ENCODE data around the gene FUNDC2.
"Not testable (repeated sequence)": the region's sequence is repeated elsewhere in the genome, so short reads cannot be mapped to it uniquely, and the experiment has no call there.

FUNDC2 gene, protein sequence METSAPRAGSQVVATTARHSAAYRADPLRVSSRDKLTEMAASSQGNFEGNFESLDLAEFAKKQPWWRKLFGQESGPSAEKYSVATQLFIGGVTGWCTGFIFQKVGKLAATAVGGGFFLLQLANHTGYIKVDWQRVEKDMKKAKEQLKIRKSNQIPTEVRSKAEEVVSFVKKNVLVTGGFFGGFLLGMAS

DNA sequence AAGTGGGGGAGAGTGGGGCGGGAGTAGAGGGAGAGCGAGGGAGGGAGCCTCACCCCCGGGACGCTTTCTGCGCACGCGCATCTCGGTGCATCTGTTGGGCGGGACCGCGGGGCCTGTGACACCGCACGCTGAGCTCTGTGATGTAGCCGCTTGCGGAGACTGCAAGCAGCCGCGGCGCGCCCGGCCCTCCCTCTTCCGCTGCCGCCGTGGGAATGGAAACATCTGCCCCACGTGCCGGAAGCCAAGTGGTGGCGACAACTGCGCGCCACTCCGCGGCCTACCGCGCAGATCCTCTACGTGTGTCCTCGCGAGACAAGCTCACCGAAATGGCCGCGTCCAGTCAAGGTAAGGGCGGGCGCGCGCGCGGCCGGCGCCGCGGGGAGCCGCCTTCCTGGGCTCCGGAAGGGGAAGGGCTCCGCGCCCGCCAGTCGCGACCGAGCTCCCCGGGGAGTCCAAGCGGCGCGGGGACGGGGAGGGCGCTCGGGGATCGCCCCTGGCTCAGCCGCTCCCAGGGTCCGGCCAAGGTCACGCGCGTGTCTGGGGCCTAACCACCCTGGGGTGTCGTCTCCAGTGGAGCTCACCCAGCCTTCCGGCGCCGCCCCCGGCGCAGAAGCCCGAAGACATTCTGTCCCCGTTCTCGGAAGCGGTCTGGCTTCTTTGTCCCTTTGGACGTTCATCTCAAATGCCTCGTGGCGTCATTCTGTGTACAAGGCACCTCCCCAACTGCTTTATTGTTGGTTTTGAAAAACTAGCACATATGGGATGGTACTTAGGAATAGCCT, at the start of gene FUNDC2:
Gene FUNDC2 (plus strand): TSS at position 118 of the 782 bp plus-strand sequence. CDS start 95 bp downstream, at position 213.
- DNase-seq = peak; percentile 79 to 82

DNA sequence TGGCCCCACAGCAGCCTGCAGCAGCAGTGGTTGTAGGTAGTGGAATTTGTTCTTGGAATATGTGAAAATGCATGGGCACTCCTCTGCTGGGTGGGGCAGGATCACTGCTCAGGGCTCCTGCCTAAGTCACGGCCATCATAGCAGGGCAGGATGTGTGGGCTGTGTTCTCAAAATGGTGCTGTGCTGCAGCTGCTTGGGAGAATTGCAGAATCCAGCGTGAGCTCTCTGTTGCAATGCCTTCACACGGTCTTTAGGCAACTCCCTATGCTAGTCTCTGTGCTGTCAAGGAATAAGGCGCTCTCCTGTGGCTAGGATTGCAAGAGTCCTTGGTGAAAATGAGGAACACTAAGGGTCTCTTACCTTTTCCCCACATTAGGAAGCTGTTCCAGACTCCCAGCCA, 47.0 kb upstream of the FUNDC2 start:
- no peak for DNase-seq

DNA sequence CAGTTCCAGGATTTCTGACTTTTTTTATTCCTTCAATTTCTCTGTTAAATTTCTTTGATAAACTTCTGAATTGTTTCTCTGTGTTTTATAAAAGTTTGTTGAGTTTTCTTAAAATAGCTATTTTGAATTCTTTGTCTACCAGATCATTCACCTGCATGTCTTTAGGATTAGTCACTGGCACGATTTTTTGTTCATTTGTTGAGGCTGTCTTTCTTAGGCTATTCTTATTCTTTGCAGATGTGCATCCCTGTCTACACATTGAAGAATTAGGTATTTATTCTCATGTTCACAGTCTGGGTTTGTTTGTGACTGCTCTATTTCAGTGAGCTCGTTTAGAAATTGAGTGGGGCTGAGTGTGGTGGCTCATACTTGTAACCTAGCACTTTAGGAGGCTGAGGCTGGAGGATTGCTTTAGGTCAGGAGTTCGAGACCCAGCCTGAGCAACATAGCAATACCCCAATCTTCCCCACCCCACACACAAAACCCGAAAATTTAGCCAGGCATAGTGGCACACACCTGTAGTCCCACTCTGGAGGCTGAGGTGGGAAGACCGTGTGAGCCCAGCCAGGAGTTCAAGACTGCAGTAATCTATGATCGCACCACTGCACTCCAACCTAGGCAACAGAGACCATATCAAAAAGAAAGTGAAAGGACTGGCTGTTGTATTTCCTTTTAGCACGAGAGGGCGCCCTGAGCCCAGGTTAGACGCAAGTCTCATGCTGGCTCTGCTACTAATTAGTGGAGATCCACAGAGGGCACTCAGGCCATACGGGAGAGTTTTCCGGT, 46.1 kb upstream of the FUNDC2 start:
- DNase-seq = peak; percentile 48 to 50

DNA sequence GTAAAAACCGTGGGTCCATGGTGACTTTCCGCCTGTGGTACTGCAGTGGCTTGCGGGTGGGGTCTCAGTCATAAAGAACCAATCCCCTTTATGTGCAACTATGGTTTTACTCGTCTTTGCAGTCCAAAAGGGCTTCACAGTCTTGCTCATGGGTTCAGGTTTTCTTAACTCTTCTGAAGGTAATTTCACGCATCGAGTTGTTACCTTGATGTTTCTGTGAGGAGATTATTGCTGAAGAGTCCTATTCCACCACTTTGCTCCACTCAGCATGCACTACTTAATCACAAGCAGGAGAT, 45.6 kb upstream of the FUNDC2 start:
- DNase-seq = no peak

DNA sequence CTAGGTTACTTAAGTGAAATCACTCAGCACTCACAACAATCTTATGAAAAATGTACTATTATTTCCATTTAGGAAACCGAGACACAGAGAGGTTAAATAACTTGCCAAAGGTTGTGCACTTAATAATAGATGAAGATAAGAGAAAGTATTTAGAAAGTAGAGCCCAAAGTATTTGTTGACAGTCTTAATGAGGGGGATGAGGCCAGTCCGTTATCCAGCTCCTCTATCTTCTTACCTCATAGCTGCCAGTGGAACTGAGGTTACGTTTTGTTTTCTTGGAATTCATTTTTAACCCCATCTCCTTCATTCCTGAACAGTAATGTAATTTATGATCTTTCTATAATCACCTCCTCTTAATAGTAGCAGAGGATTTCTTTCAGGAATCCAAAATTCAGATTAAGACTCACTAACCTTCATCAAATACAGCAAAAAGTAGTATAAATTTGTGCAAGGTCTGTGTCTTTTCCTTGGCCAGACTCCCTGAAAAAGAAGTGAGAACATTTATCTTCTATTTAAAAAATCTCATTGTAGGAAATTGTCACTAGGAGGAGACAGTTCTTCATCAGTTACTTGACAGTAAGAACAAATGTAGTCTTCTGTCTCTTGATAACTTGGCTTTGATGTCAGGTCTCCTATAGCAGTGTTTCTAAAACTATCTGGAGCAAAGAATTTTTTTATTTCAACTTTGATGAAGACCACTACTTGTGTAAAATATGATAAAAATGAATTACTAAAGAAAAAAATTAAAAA, 39.6 kb upstream of the FUNDC2 start:
- DNase-seq = no peak

DNA sequence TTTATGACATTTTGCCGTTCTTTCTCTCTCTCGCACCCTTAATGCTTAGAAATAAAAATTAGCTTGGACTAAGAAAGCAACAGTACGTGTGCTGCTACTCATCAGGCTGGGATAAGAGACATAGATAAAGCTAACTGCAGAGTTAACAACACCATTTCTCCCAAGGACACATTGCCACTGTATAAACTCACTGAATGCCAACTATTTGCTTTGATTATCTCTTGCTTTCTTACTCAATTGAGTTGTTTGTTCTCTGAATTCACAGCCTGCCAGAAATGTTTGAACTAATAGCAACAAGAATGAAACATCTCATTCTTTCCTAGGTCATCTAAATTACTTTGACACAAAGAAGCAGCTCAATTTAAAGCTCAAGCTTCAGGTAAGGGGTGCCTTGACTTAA, 38.7 kb upstream of the FUNDC2 start:
- no peak for DNase-seq

DNA sequence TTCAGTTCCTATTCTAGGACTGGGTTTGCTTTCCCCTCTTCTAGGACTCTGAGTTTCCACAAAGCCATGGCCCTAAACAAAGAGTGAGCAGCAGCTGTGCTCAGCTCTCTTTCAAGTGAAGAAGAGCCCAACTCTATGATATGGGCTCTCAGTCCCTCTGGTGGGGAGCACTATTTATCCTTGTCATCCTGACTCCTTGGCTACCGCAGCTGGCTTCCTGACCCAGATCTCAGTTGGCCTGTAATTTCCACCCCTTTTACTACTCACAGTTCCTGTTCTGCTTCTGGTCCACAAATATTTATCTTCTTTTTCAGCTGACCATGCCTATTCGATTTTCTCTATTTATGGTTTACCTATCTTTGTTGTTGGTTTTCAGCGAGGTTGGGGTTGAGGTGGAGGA, 37.9 kb upstream of the FUNDC2 start:
- no peak for DNase-seq

DNA sequence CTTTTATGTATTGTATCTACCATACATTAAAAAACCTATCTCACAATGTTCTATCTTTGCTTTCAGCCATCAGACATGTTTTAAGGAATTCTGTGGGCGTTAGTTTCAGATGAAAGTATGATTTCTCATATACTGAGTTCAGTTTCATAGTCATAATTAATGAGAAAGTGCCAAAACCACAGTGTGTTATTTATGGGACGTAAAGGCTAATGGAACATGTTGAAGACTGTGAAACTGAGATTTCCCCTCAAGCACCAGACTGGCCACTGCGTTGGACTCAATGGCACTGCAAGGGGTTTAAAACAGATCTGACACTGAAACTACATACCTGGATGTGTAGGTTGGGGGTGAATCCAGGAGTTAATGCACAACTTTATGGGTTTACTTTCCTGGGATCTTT, 36.1 kb upstream of the FUNDC2 start:
- no peak for DNase-seq

DNA sequence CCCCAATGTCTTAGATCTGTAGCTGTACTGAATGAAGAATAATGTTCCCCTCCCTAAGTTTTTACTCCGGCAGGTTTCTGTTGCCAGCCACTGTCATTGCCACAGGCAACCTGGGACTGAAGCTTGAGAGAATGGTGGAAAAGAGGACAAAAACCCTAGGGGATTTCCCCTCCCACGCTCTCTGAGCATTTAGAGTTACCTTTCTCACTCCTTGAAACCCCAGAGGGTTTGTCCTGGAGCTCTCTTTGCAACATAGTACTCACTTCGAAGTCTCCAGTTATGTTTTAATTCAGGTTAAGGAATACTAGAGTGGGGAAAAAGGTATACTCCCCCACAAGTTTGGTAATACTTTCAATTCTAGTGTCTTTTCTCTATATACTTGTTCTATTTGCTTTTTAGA, 35.6 kb upstream of the FUNDC2 start:
- no peak for DNase-seq

DNA sequence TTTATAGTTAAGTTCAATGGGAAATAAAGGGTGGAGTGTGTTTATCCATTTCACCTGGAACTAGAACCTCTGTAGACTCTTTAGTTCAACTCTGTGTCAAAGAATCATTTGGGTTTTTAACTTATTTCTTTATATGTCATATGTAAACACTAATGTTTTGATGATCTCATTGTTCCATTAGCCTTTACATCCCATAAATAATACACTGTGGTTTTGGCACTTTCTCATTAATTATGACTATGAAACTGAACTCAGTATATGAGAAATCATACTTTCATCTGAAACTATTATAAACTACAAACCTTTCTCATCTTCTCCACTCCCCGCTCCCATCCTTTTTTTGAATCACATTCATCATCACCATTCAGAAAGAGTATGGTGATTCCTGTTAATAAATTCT, 35.2 kb upstream of the FUNDC2 start:
- no peak for DNase-seq

DNA sequence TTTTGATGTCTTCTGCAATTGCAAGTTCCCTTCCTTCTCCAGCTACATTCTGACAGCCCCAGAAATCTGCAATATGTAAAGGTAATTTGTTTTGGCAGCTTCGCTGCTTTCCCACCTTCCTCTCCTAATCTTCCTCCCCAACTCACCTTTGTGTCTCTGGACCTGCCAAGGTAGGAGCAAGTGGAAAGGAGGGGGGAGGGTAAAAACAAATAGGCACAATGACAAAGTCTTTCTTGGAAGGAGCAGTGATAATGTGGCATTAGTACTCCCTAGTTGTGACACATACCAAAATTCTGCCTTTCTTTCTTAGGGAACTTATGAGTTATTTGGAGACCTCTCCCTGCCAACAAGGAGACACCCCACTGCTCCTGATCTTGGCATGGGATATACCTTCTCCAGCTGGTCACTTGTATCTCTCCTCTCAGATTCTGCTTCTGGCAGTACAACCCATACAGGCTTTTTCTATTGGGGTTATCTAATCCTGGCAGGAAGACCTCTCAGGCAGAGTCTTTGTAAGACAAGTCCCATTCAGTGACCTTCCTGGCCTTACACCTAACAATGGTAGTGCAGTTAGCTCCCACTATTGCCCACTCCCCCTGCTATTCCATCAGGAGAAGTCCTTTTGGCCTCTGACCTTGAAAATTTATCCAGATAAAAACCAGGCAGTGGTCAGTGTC, 28.3 kb upstream of the FUNDC2 start:
- no peak for DNase-seq

DNA sequence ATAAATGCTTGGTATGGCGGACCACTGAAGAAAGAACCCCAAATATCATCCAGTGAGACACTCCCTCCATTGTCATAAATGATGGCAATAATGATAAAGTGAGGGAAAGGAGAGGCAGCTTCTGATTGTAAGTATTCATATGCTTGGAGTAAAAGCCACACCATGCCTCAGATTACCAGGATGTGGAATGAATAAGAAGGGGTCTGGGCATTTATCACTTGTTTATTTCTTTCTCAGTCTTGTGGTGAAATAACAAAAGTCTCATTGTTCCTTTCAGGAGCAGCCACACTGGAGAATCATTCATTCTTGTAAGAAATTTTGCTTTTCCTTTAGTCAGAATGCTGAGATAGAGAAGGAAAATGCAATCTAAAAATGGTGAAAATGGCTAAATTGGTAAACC, 25.8 kb upstream of the FUNDC2 start:
- DNase-seq = no peak

DNA sequence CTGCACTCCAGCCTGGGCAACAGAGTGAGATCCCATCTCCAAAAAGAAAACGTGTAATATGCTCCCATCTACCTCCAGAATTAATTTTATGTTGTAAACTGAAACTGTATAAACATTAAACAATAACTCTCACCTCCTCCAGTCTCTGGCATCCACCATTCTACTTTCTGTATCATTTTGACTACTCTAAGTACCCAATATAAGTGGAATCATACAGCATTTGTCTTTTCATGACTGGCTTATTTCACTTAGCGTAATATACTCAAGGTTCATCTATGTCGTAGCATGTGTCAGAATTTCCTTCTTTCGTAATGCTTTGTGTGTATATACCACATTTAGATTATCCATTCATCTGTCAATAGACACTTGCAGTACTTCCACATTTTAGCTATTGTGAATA, 24.8 kb upstream of the FUNDC2 start:
- DNase-seq = no peak

DNA sequence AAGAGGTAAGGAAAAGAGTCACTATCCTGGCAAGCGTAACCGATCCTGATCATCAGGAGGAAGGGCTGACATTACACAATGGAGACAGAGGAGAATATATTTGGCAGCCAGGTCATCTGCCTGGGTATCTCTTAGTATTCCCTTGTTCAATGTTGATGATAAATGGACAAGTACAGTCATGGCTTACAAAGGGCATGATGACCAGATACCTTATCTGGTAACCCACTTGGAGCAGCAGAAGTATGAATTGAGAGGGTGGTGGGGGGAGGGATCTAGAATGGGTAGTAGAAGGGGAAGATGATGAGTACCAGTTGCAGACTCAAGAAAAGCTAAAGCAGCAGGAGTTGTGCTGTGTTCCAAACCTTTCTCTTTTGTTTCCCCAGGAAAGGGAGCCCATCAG, 21.5 kb upstream of the FUNDC2 start:
- DNase-seq = no peak

DNA sequence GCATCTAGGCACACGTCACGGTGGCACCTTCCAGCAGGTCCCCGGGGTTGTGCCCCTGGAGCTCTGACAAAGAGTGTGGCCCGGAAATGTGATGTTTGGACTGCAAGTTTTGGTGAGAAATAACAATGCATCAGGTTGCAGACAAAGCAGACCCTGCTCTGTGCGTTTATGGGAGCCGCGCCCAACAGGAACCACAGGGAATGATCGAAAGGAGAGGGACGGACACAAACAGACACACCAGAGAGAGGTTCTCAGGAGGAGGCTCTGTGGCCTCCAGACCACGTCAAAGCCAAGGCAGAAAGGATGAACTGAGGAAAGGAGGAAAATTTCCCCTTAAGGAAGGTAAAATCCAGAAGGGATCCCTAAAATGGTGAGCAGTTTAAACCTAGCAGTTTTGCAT, 20.3 kb upstream of the FUNDC2 start:
- DNase-seq = not testable (repeated sequence)

DNA sequence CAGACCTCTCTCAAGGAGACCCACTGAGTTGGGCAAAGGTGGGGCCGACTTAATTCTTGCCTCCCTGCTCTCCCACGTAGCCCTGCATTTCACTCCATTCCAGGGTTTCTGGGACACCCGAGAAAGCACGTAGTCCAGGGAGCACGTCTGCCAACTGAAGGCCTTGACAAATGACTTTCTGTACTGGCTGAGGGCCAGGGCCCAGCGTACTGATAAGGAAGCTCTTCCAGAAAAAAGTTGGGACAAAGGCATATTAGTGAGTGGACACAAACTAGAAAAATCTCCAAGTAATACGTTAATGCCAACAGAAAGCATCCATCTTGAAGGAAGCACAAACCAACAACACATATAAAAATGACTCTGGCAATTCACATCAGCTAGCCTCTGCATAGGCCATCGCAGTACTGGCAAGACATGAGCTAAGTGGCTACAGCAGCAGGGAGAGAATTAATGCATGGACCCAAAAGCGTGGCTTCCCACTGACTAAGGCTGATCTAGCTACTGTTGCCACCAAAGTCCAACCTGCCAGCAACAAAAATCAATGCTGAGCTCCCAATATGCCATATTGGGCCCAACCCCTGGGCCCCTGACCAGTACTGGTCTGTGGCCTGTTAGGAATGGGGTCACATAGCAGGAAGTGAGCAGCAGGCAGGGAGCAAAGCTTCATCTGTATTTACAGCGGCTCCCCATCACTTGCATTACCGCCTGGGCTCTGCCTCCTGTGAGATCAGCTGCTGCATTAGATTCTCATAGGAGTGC, 19.6 kb upstream of the FUNDC2 start:
- DNase-seq = not testable (repeated sequence)

DNA sequence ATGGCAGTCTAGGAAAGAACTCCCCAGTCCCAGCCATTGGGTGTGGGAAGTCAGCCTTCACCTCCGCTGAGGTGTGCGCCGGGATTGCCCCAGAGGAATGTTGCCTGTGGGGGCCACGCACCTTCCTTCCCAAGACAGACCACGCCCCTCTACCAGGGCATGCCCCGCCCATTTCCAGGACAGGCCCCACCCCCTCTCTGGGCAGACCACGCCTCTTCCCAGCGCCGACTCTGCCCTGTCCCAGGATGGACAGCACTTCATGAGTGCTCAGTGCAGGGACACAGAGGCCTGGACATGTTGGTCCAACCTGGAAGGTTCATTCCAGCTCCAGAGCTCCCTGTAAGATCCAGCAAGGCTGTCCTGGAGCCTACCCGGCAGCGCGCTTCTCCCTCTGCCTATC, 18.1 kb upstream of the FUNDC2 start:
- DNase-seq = not testable (repeated sequence)

DNA sequence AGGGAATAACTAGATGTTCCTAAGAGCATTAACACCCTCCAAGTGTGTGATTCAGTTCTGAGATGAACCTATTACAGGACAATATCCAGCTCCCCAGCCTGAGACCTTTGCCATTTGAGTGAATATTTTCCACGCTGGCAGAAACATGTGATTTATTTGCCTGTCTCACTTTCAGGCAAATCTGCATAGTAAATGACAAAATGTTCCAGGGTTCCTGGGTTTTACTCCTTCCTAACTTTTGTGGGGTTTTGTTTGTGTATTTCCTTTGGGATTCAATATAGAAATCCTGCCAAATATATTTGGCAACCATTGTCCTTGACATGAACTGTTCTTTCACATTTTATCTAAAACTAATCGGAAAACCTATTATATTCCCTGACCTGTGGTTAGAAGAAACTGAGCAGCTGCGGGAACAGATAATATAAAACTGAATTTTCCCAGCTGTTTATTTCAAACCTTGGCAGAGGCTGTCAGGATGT, 16.6 kb upstream of the FUNDC2 start:
- no peak for DNase-seq

DNA sequence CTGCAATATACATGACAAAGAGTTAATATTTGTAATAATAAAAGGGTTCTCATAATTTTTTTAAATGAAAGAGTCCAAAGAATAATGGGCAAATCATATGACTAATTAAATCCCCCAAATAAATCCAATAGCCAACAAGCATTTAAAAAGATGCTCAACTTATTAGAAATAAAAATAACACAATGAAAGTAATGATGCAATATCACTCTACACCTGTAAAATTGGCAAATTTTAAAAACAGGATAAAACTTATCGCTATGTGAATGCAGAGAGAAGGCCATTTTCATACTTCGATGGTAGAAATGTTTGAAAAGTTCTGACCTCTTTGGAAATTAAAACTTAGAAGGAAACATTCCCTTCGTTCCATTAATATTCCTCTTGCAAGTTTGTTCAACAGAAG, 6.1 kb upstream of the FUNDC2 start:
- no peak for DNase-seq

DNA sequence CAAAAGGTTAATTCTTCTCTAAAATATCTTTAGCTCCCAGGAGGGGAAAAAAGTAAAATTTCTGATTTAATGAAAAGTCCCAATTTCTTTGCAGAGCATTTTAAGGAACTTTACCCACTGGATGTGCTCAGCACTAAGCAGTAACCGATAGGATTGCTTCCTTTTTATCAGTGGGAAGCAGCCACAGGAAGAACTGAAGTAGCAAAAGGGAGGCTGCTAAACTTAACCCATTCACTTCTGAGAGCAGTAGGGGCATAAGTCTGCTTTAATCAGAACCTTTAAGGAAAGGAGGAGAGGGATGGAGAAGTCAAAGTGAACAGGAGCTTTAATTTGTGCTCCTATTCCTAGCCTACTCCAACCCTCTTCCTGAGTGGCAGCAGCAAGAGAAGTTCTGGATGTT, 4.1 kb upstream of the FUNDC2 start, which contains the start of gene F8:
Gene F8 (minus strand): TSS at position 139 of the 400 bp plus-strand sequence. CDS start 171 bp downstream, outside the sequence.
- no peak for DNase-seq

DNA sequence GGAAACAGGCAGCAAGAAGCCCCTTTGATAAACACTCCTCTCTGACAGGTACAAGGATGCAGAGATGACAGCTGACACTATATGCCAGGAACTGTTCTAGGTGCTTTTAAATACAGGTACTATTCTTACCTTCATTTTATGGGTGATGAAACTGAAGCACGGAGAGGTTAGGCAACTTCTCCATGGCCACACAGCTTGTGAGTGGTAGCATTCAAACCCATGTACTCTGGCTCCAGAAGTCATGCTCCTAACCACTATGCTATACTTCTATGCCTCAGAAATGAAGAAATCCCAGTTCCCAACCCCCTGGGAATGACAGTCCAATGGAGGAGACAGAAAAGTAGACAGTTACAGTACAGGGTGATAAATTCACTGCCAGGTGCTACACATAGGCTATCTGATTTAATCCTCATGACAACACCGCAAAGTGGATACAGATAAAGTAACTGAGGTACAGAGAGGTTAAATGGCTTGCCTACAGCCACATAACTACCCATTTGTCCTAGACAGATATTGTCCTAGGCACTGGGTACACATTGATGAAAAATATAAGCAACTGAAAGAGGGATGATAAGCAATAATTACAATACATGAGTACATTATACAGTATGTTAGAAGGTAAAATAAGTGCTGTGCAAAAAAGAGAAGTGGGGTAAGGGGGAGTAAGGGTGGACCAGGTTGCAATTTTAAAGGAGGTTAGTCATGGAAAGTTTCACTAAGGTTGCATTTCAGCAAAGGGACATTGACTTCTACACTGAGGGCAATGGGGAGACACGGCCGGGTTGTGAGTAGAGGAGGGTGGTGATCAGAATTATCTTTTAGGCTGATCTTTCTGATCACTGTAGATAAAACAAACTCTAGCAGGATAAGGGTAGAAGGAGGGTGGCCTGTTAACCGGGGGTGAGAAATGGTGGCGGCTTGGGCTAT, 2.5 kb upstream of the FUNDC2 start:
- DNase-seq = no peak
